Ascending aorta (tissue), 2 donors: Measurements from ENCODE around the gene C1QTNF9B. TPM values are rescaled to one million over a fixed set of nuclear protein-coding genes. Genes with fewer than 3 reads are reported as not detected.
"Not testable (repeated sequence)": the region's sequence is repeated elsewhere in the genome, so short reads cannot be mapped to it uniquely, and the experiment has no call there.

Experiments used
- DNase-seq, 2 donors: peaks; one replicate each; pipeline ENCODE4 v3.0.0-alpha.2; 2019; ENCODE audit warnings: low spot score in 2 of 2
- H3K27ac ChIP-seq, 2 donors: fragments of 200-600 bp; sonication (generic); one replicate each; pipeline ENCODE4 v1.5.1; 2016 to 2017; ENCODE audit warnings: mild to moderate bottlenecking in 1 of 2
- H3K27me3 ChIP-seq: fragments of 200-600 bp; sonication (generic); one replicate; pipeline ENCODE4 v1.5.1; 2017
- H3K36me3 ChIP-seq, 2 donors: fragments of 200-600 bp; sonication (generic); one replicate each; pipeline ENCODE4 v1.5.1; 2016
- H3K4me1 ChIP-seq, 2 donors: fragments of 200-600 bp; sonication (generic); one replicate each; pipeline ENCODE4 v1.5.1; 2016 to 2017; ENCODE audit warnings: mild to moderate bottlenecking in 1 of 2
- H3K4me3 ChIP-seq, 2 donors: fragments of 200-600 bp; sonication (generic); one replicate each; pipeline ENCODE4 v1.5.1; 2016 to 2017; ENCODE audit warnings: mild to moderate bottlenecking in 1 of 2
- H3K9me3 ChIP-seq, 2 donors: fragments of 200-600 bp; sonication (generic); one replicate each; pipeline ENCODE4 v1.5.1; 2016
- CTCF ChIP-seq, 3 experiments: fragments of 200-600 bp in 2 of 3; fragments of 450-650 bp in 1 of 3; sonication (generic) in 2 of 3; IDR thresholded peaks; one replicate each; pipeline ENCODE4 v1.5.1; 2016 to 2019; ENCODE audit warnings: antibody characterized with exemption in 3 of 3, mild to moderate bottlenecking in 1 of 3, moderate library complexity in 1 of 3
- intact Hi-C: fragments of 100-400 bp; cut with DNase I; formaldehyde crosslinking; loops from one replicate; pipeline ENCODE4 v1.15.1; 2023
- total RNA-seq: library from RNA; depleted of rRNA; stranded (reverse); fragments of >200 nt; gene quantifications from one replicate; pipeline ENCODE4 v1.1.0, GENCODE V29; 2016

Gene C1QTNF9B
- not detected for total RNA-seq

- H3K27me3 ChIP-seq, DNase-seq, H3K27ac ChIP-seq, H3K4me1 ChIP-seq, H3K36me3 ChIP-seq, intact Hi-C loops, H3K9me3 ChIP-seq, H3K4me3 ChIP-seq: not testable (repeated sequence)
Measured at GRCh38 chr13:23897452-23897919, at the start of gene C1QTNF9B. TSS of gene C1QTNF9B (minus strand) at chr13:23897502.

GRCh38 chr13:23946900-23947299, 49.6 kb upstream of the C1QTNF9B start:
- no peaks in the 10 kb centered on the region for H3K27me3 ChIP-seq
- H3K4me1 ChIP-seq = no peaks in the 10 kb centered on the region
- H3K9me3 ChIP-seq = no peaks in the 10 kb centered on the region
- H3K4me3 ChIP-seq = no peak overlapping the region
- no peak overlapping the region for H3K27ac ChIP-seq
- no peaks in the 10 kb centered on the region for H3K36me3 ChIP-seq
- intact Hi-C loops = no loop called here
- no peak for TF ChIP-seq CTCF (IDR thresholded peaks at IDR 0.05)
- no peak for DNase-seq

GRCh38 chr13:23946067-23946466, 48.8 kb upstream of the C1QTNF9B start:
- no peak for TF ChIP-seq CTCF (IDR thresholded peaks at IDR 0.05)
- no peak for DNase-seq
- H3K9me3 ChIP-seq = no peaks in the 10 kb centered on the region
- no peak overlapping the region for H3K4me3 ChIP-seq
- intact Hi-C loops = no loop called here
- H3K36me3 ChIP-seq = no peaks in the 10 kb centered on the region
- H3K4me1 ChIP-seq = no peaks in the 10 kb centered on the region
- no peak overlapping the region for H3K27ac ChIP-seq
- no peaks in the 10 kb centered on the region for H3K27me3 ChIP-seq

GRCh38 chr13:23945612-23946011, 48.3 kb upstream of the C1QTNF9B start:
- no peak for DNase-seq
- no peak overlapping the region for H3K4me3 ChIP-seq
- H3K36me3 ChIP-seq = no peaks in the 10 kb centered on the region
- H3K4me1 ChIP-seq = no peaks in the 10 kb centered on the region
- no peaks in the 10 kb centered on the region for H3K9me3 ChIP-seq
- TF ChIP-seq CTCF (IDR thresholded peaks at IDR 0.05) = no peak
- H3K27ac ChIP-seq = no peak overlapping the region
- no peaks in the 10 kb centered on the region for H3K27me3 ChIP-seq
- intact Hi-C loops = no loop called here

- H3K4me3 ChIP-seq = no peak overlapping the region
- H3K27me3 ChIP-seq = no peaks in the 10 kb centered on the region
- H3K27ac ChIP-seq = no peak overlapping the region
- H3K4me1 ChIP-seq = no peaks in the 10 kb centered on the region
- TF ChIP-seq CTCF (IDR thresholded peaks at IDR 0.05) = no peak
- DNase-seq = no peak
- no peaks in the 10 kb centered on the region for H3K9me3 ChIP-seq
- intact Hi-C loops = no loop called here
- no peaks in the 10 kb centered on the region for H3K36me3 ChIP-seq
Measured at GRCh38 chr13:23941211-23941610, 43.9 kb upstream of the C1QTNF9B start.

- H3K4me1 ChIP-seq, H3K27me3 ChIP-seq, H3K27ac ChIP-seq, H3K4me3 ChIP-seq, intact Hi-C loops, H3K36me3 ChIP-seq, DNase-seq, H3K9me3 ChIP-seq: not testable (repeated sequence)
Measured at GRCh38 chr13:23939666-23940065, 42.4 kb upstream of the C1QTNF9B start.

GRCh38 chr13:23934520-23934919, 37.2 kb upstream of the C1QTNF9B start:
- no peak for TF ChIP-seq CTCF (IDR thresholded peaks at IDR 0.05)
- Histone ChIP-seq H3K27me3 (no peaks in the 10 kb centered on the region), H3K27ac (no peak overlapping the region), H3K4me3 (no peak overlapping the region), H3K36me3 (no peaks in the 10 kb centered on the region), H3K4me1 (no peaks in the 10 kb centered on the region), H3K9me3 (no peaks in the 10 kb centered on the region)
- no peak for DNase-seq
- intact Hi-C loops = no loop called here
